Glutamatergic neuron (in vitro differentiated cells): ENCODE data around the gene STOX2. TPM values are rescaled to one million over a fixed set of nuclear protein-coding genes. Genes with fewer than 3 reads are reported as not detected.
A peak's percentile ranks its signal among the peaks of the same experiment; 100 is the strongest.

ENCODE experiments used
- DNase-seq: peaks from one replicate; pipeline ENCODE4 v3.0.0; 2022
- H3K27ac Mint-ChIP-seq: one replicate; pipeline ENCODE4 v1.8.0; 2020; ENCODE audit warnings: mild to moderate bottlenecking, mixed read lengths, inconsistent platforms; ENCODE audit not compliant: unreplicated experiment
- H3K27me3 Mint-ChIP-seq: one replicate; pipeline ENCODE4 v1.8.0; 2020; ENCODE audit warnings: mild to moderate bottlenecking, moderate library complexity, mixed read lengths, inconsistent platforms; ENCODE audit not compliant: unreplicated experiment
- H3K36me3 Mint-ChIP-seq: one replicate; pipeline ENCODE4 v1.8.0; 2020; ENCODE audit warnings: mild to moderate bottlenecking, mixed read lengths, inconsistent platforms; ENCODE audit not compliant: unreplicated experiment
- H3K4me1 Mint-ChIP-seq: one replicate; pipeline ENCODE4 v1.8.0; 2020; ENCODE audit warnings: mild to moderate bottlenecking, low read depth, mixed read lengths, inconsistent platforms; ENCODE audit not compliant: unreplicated experiment
- H3K4me3 Mint-ChIP-seq: one replicate; pipeline ENCODE4 v1.8.0; 2020; ENCODE audit warnings: mild to moderate bottlenecking, mixed read lengths, inconsistent platforms; ENCODE audit not compliant: unreplicated experiment
- H3K9me3 Mint-ChIP-seq: one replicate; pipeline ENCODE4 v1.8.0; 2020; ENCODE audit warnings: mild to moderate bottlenecking, moderate library complexity, mixed read lengths, inconsistent platforms; ENCODE audit not compliant: unreplicated experiment
- total RNA-seq: library from RNA; stranded (reverse); fragmentation: NEBNext Ultra II Directional; extraction: Animal tissue kit (Norgen Biotek cat#: 25700); gene quantifications from one replicate; pipeline ENCODE4 v1.2.1, GENCODE V29; 2021; ENCODE audit not compliant: unreplicated experiment
- TF ChIP-seq, protein P1 (sequence below): fragments of 200-600 bp; sonication (generic); IDR thresholded peaks from one replicate; pipeline ENCODE4 v1.5.0; 2021; ENCODE audit not compliant: partially characterized antibody, unreplicated experiment

STOX2 gene
- total RNA-seq, 1 donor from 2014 or later: 26.7 TPM

DNA sequence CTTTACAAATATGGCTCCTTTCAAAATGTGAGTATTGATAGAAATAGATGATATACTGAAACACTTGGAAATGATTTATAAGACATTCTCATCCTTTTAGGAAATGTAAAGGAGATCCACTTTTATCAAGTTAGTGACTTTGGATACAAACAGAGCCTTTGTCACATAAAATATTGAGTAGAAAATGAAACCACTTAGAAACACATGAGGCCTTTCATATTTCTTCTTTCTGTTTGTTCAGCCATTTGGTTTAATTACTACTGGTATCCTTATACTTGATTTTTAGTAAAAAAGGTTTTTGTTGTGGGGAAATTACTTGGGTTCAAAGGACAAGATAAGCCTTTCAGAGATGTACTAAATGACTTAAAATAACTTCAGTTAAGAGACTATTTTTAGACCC lies 4.1 kb downstream of the STOX2 start:
- Mint-ChIP-seq H3K9me3 (peaks cover 17% of the 10 kb centered on the region), H3K4me3 (peak overlapping the region; percentile 93), H3K4me1 (peaks cover 11% of the 10 kb centered on the region), H3K36me3 (no peaks in the 10 kb centered on the region), H3K27me3 (peaks cover 5% of the 10 kb centered on the region), H3K27ac (no peak overlapping the region)
- DNase-seq: no peak
- TF ChIP-seq, protein P1, sequence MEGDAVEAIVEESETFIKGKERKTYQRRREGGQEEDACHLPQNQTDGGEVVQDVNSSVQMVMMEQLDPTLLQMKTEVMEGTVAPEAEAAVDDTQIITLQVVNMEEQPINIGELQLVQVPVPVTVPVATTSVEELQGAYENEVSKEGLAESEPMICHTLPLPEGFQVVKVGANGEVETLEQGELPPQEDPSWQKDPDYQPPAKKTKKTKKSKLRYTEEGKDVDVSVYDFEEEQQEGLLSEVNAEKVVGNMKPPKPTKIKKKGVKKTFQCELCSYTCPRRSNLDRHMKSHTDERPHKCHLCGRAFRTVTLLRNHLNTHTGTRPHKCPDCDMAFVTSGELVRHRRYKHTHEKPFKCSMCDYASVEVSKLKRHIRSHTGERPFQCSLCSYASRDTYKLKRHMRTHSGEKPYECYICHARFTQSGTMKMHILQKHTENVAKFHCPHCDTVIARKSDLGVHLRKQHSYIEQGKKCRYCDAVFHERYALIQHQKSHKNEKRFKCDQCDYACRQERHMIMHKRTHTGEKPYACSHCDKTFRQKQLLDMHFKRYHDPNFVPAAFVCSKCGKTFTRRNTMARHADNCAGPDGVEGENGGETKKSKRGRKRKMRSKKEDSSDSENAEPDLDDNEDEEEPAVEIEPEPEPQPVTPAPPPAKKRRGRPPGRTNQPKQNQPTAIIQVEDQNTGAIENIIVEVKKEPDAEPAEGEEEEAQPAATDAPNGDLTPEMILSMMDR: no peak

DNA sequence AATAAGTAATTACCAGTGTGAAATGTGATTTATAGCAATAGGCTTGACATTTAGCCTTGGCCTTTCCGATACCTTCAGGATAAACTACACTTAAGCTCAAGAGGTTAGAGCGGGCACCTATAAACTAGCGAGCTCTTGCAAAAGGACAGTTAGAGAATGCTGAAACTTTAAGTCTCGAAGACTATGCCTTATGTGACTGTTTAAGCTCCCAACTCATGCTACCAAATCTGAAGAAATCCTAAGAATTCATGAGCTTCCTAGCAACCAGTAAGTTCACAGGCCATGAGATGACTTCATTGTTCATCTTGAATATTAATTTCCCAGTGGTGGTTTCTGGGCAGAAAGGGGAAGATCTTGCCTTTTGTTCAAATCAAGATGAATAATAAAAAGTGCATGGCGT lies 4.7 kb downstream of the STOX2 start:
- H3K27me3 Mint-ChIP-seq: peaks cover 3% of the 10 kb centered on the region
- peaks cover 14% of the 10 kb centered on the region for H3K9me3 Mint-ChIP-seq
- H3K27ac Mint-ChIP-seq: no peak overlapping the region
- peaks cover 11% of the 10 kb centered on the region for H3K4me1 Mint-ChIP-seq
- H3K36me3 Mint-ChIP-seq: no peaks in the 10 kb centered on the region
- no peak for DNase-seq
- TF ChIP-seq, protein P1: no peak
- H3K4me3 Mint-ChIP-seq: no peak overlapping the region

DNA sequence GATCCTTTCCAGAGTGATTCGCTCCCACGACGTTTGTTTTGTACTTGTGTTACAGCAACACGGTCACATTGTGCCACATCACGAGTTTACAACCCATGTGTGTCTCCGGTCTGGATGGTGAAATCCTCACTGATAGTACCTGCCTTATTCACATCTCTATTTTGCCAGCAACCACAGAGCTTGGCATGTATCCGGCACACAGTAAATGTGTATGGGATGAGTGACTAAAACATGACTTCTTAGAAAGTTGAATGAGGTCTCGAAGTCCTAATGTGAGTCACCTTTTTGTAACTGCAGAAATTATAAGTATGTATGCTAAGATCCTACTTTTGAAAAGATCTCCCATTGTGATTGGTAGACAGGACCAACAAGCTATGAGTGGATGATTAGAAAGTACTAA lies 7.5 kb downstream of the STOX2 start:
- H3K36me3 Mint-ChIP-seq: no peaks in the 10 kb centered on the region
- H3K9me3 Mint-ChIP-seq: peaks cover 7% of the 10 kb centered on the region
- no peak overlapping the region for H3K27ac Mint-ChIP-seq
- no peak overlapping the region for H3K4me3 Mint-ChIP-seq
- no peak for DNase-seq
- TF ChIP-seq, protein P1: no peak
- peaks cover 14% of the 10 kb centered on the region for H3K4me1 Mint-ChIP-seq
- H3K27me3 Mint-ChIP-seq: no peaks in the 10 kb centered on the region

DNA sequence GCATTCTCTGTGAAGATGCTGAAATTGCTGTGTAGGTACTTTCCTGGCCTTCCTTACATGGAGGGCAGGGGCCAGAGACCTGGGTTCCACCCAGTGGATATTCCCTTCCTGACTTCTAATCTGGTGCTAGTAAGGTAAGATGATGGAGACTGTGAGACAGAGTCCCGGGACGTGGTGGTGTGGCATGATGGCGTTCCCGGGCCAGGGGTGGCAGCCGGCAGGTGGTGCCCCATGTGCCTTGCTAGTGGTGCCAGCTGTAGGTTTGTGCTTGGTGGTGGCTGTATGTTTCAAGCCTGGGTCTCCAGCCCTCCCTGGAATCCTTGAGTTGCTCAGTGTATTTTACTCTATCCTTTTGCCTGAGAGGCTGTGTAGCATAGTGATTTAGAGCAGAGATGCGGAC lies 10.9 kb downstream of the STOX2 start:
- Mint-ChIP-seq H3K4me3 (no peak overlapping the region), H3K4me1 (peaks cover 8% of the 10 kb centered on the region), H3K27ac (no peak overlapping the region), H3K9me3 (no peaks in the 10 kb centered on the region), H3K27me3 (no peaks in the 10 kb centered on the region), H3K36me3 (no peaks in the 10 kb centered on the region)
- no peak for DNase-seq
- TF ChIP-seq, protein P1: no peak

DNA sequence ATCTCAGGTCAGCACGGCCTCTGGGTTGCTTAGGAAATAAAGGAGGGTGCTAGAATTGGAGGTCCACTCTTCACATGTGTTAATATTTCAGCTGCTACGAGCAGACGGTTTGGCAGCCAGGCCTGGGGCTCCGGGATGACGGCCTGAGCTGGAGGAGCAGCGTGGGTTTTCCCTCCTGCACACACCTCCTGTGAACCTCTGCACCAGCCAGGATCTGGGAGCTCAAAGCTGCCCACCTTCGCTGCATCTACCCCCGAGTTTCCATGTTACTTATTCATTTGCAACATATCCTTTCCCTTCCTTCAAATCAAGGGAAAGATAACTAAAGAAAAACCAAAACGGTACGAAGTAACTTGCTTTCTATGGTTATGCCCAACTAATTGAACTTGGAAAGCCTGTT lies 13.6 kb downstream of the STOX2 start:
- H3K4me1 Mint-ChIP-seq: peaks cover 12% of the 10 kb centered on the region

More for the DNA sequence above, 13.6 kb downstream of the STOX2 start:
- no peaks in the 10 kb centered on the region for H3K9me3 Mint-ChIP-seq
- DNase-seq: no peak
- no peak overlapping the region for H3K4me3 Mint-ChIP-seq
- peaks cover 2% of the 10 kb centered on the region for H3K27me3 Mint-ChIP-seq
- TF ChIP-seq, protein P1: no peak
- no peaks in the 10 kb centered on the region for H3K36me3 Mint-ChIP-seq
- no peak overlapping the region for H3K27ac Mint-ChIP-seq
